ENCODE results near the gene PIGQ.

DNA sequence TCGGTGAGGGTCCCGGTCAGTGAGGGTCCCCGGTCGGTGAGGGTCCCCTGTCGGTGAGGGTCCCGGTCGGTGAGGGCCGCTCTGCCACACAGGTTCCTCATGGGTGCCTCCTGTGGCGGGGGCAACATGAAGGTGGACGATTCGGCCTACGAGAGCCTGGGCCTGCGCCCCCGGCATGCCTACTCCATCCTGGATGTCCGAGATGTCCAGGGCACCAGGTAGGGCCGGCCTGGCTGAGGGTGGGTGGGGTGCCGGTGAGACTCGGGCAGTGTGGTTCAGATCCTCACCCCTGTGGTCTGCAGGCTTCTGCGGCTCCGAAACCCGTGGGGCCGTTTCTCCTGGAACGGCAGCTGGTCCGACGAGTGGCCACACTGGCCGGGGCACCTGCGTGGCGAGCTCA lies 18.6 kb upstream of the PIGQ start:
- TF ChIP-seq CTCF (conservative IDR thresholded peaks at IDR 0.05) (no peak), EZH2 (IDR thresholded peaks at IDR 0.05; ENCODE audit: low read depth) (no peak)

Data from PC-9 (cell line).